Left lung (tissue), 10 donors: Measurements from ENCODE around the gene RAB3D. TPM values are rescaled to one million over a fixed set of nuclear protein-coding genes. Genes with fewer than 3 reads are reported as not detected.

Experiments
- ATAC-seq: fragments of 200-7000 bp; cut with Tn5 transposase; one replicate; pipeline ENCODE4 v1.9.1; 2020; ENCODE audit warnings: moderate library complexity
- DNase-seq, 4 donors: peaks; one replicate each; pipeline ENCODE4 v3.0.0-alpha.2; 2013 to 2020
- H3K27ac ChIP-seq, 2 donors: fragments of 200-600 bp; sonication (generic) in 1 of 2; one replicate each; pipeline versions ENCODE4 v1.5.0 to v1.8.0; 2020 to 2021
- H3K27me3 ChIP-seq, 2 donors: fragments of 200-600 bp; sonication (generic) in 1 of 2; one replicate each; pipeline versions ENCODE4 v1.5.0 to v1.8.0; 2020 to 2021
- H3K36me3 ChIP-seq, 2 donors: fragments of 200-600 bp; sonication (generic) in 1 of 2; one replicate each; pipeline versions ENCODE4 v1.5.0 to v1.8.0; 2020 to 2021
- H3K4me1 ChIP-seq, 2 donors: fragments of 200-600 bp; one replicate each; pipeline ENCODE4 v1.8.0; 2021
- H3K4me3 ChIP-seq, 2 donors: fragments of 200-600 bp; sonication (generic) in 1 of 2; one replicate each; pipeline versions ENCODE4 v1.5.0 to v1.8.0; 2020 to 2021; ENCODE audit warnings: mild to moderate bottlenecking in 1 of 2
- H3K9me3 ChIP-seq, 2 donors: fragments of 200-600 bp; sonication (generic) in 1 of 2; one replicate each; pipeline versions ENCODE4 v1.5.0 to v1.8.0; 2020 to 2021
- CTCF ChIP-seq, 2 donors: fragments of 200-600 bp; sonication (generic) in 1 of 2; IDR thresholded peaks; one replicate each; pipeline versions ENCODE4 v1.5.0 to v1.8.0; 2021; ENCODE audit warnings: antibody characterized with exemption in 2 of 2
- intact Hi-C, 2 donors: fragments of 100-400 bp; cut with DNase I; formaldehyde crosslinking; loops; one replicate each; pipeline versions ENCODE4 v1.11.2 to v1.14.2; 2022
- polyA plus RNA-seq, 6 donors: library from polyadenylated mRNA; unstranded; fragments of 120-200 nt; gene quantifications; one replicate each; pipeline ENCODE4 v1.2.1, GENCODE V29; 2013; ENCODE audit not compliant: insufficient read length in 6 of 6
- total RNA-seq, 2 donors: library from RNA; stranded (reverse); fragmentation: NEBNext Ultra II Directional; extraction: Animal tissue kit (Norgen Biotek cat#: 25700); gene quantifications; one replicate each; pipeline ENCODE4 v1.2.1, GENCODE V29; 2021
- donor health status: DM: no; HTN: yes; CAD: no.
- donor health status: DM: no; HTN: no; CAD: no.

RAB3D gene
- total and polyA plus RNA-seq, 8 donors: 16.3 to 71.6 (median 19.3) TPM

GRCh38 chr19:11361771-11362731, 22.6 kb upstream of the RAB3D start:
- peaks cover 0 to 4% of the 10 kb centered on the region in 2 donors for H3K4me1 ChIP-seq
- no peaks in the 10 kb centered on the region for H3K9me3 ChIP-seq
- no peak for ATAC-seq
- DNase-seq: peak in 1 of 4 donors; percentile 76
- intact Hi-C loops: no loop called here
- peaks cover 0 to 70% of the 10 kb centered on the region in 2 donors for H3K36me3 ChIP-seq
- no peak overlapping the region for H3K4me3 ChIP-seq
- H3K27ac ChIP-seq: no peak overlapping the region
- no peaks in the 10 kb centered on the region for H3K27me3 ChIP-seq
- no peak for TF ChIP-seq CTCF (IDR thresholded peaks at IDR 0.05)

DNA sequence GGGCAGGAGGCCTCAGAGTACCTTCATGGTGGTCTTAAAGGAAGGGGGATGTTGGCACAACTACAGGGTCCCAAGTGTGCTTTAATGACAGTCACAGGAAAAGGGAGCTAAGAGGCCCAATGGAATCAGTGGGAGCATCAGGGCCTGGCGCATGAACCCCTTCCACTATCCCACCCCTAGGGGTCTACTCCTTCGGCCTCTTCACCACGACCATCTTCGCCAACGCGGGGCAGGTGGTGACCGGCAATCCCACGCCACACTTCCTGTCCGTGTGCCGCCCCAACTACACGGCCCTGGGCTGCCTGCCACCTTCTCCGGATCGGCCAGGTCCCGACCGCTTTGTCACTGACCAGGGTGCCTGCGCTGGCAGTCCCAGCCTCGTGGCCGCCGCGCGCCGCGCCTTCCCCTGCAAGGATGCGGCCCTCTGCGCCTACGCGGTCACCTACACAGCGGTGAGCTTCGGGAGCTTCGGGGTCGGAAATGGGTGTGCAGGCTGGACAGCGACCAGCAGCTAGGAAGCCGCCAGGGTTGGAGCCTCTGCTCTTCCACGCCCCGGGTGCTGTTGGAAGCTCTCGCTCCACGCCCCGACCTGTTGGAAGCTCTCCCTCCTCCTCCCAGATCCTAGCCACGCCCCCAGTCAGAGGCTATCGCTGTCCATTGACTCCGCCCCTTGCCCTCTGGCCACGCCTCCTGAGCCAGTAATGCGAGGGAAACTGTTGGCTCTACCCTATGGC, 21.7 kb upstream of the RAB3D start:
- Histone ChIP-seq H3K27me3 (no peaks in the 10 kb centered on the region), H3K4me1 (peaks cover 0 to 7% of the 10 kb centered on the region in 2 donors), H3K27ac (no peak overlapping the region), H3K4me3 (peak overlapping the region in 1 of 2 donors; percentile 11), H3K36me3 (peaks cover 0 to 66% of the 10 kb centered on the region in 2 donors), H3K9me3 (no peaks in the 10 kb centered on the region)
- ATAC-seq (peak; percentile 89), DNase-seq (peak in 2 of 4 donors; percentile 66 to 90)
- intact Hi-C loops: no loop called here
- TF ChIP-seq CTCF (IDR thresholded peaks at IDR 0.05): no peak

DNA sequence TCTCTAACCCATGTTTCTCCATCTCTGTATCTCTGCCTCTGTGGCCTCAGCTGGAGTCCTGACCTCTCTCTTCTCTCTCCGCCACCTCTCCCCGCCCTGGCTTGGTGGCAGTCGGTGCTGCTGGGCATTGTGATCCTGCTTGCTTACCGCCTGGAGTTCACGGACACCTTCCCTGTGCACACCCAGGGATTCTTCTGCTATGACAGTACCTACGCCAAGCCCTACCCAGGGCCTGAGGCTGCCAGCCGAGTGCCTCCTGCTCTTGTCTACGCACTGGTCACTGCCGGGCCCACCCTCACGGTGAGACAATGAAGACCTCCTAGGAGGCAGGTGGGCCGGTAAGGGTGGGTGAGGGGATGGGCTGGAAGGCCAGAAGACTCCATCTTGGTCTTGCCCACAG, 20.0 kb upstream of the RAB3D start:
- Histone ChIP-seq H3K4me1 (peaks cover 0 to 19% of the 10 kb centered on the region in 2 donors), H3K9me3 (no peaks in the 10 kb centered on the region), H3K27me3 (no peaks in the 10 kb centered on the region), H3K27ac (no peak overlapping the region), H3K36me3 (peaks cover 0 to 48% of the 10 kb centered on the region in 2 donors), H3K4me3 (no peak overlapping the region)
- ATAC-seq (no peak), DNase-seq (no peak)
- intact Hi-C loops: no loop called here
- no peak for TF ChIP-seq CTCF (IDR thresholded peaks at IDR 0.05)

DNA sequence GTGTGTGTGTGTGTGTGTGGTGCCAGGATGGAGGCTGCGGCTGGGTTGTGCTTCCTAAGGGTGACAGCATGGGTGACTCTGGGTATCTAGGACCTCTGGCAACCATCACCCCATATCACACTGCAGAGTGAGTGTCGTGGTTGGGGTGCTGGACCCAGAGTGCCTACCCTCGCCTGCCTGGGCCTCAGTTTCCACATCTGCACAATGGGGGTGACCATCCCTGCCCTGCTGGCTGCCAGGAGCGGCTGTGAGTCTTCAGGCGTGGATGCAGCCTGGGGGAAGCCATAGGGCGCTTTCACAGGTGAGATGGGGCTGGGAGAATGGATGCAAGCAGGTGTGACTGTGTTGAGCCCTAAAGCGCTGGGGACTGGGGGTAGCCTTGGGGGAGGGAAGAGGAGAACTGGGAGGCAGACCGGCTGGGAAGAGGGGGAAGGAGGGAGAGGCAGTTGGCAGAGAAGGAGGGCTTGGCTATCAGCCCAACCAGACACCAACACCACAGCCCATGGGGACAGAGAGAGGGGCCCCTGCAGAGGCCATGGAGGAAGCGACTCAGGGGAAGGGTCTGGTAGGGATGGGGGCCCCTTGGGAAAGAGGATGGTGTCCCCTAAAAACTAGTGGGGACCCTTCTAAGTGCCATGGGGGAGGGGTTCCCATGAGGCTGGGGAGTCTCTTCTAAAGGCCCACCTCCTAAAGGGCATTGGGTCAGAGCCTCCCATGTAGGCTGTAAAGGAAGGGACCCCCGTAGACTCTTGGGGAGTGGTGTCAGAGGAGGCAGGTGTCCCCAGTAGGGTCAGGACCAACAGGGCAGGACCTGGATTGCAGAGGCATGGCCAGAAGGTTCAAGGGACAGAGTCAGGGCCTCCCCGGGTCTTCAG, 17.5 kb upstream of the RAB3D start:
- Histone ChIP-seq H3K27ac (no peak overlapping the region), H3K36me3 (peaks cover 0 to 27% of the 10 kb centered on the region in 2 donors), H3K27me3 (no peaks in the 10 kb centered on the region), H3K9me3 (no peaks in the 10 kb centered on the region), H3K4me3 (no peak overlapping the region), H3K4me1 (peaks cover 0 to 21% of the 10 kb centered on the region in 2 donors)
- intact Hi-C loops: no loop called here
- ATAC-seq (no peak), DNase-seq (no peak)
- TF ChIP-seq CTCF (IDR thresholded peaks at IDR 0.05): no peak
